Stimulated activated CD4-positive, alpha-beta T cell treated with anti-CD3 and anti-CD28 coated beads, Interleukin-15, amount 100 ng/mL, for 1 hour (primary cell): ENCODE measurements around the gene SRPK1.

Experiments
- DNase-seq, 2 donors: peaks; one replicate each; pipeline ENCODE4 v3.0.0-alpha.2; 2020; ENCODE audit warnings: low read depth in 1 of 2, low spot score in 1 of 2

SRPK1 gene

DNA sequence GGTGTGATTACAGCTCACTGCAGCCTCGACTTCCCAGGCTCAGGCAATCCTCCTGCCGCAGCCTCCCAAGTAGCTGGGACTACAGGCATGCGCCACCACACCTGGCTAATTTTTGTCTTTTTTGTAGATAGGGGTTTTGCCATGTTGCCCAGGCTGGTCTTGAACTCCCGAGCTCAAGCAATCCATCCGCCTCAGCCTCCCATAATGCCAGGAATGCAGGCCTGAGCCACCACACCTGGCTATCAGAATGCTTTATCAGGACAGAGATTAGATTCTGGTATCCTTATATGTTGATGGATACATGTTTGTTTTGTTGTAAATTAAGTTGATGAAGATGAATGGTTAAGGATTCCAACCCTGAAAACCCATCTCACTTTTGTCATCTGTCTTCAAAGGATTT, 91.6 kb downstream of the SRPK1 start:
- DNase-seq = no peak

DNA sequence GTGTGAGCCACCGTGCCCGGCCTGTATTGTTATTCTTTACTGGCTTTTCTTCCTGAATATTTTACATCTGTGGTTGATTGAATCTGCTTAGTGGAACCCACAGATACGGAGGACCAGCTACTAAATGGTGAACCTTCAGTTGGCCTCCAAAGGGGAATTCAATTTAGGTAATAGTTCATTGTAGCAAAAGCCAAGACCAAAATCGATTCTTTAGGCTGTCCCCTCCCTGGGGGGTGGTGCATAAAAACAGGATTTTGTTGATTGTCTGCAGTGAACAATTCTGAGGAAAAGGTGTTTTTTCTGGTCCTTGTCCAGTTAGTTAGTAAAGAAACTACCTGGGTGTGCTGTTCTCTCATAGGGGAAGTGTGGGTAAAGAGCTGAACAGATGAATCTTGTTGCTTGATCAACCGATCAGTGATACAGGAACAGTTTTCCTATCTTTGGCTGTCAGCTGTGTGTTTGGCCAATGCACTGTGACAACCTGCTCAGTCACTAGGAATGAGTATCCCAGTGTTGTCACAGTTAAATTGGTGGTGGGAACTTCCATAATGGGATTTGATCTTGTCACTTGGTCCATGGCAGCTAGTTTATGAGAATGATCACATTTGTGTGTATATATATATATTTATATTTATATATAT, 96.2 kb downstream of the SRPK1 start:
- no peak for DNase-seq

GRCh38 chr6:35823601-35824000, 97.3 kb downstream of the SRPK1 start:
- DNase-seq = no peak

DNA sequence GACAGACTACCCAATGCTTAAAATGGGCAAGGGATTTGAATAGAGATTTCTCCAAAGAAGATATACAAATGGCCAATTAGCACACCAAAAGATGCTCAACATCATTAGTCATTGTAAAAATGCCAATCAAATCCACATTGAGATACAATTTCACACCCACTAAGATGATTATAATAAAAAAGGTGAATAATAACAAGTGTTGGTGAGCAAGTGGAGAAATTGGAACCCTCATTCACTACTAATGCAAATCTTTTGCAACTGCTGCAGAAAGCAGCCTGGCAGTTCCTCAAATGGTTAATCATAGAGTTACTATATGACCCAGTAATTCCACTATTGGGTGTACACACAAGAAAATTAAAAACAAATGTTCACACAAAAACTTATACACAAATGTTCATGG, 103.4 kb downstream of the SRPK1 start:
- DNase-seq = no peak

DNA sequence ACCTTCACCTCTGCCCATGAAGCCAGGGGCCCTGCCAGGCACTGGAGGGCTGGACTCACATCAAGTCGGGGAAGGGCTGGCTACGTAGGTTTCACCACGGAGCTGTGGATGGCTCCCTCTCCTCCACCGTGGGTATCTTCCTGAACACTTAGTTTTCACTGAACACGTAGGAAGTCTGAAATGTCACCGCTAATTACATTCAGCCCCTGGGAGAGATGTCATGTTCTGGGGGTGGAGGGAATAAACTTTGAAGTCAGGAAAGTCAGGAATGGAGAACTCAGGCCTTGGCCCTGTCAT, 109.3 kb downstream of the SRPK1 start:
- no peak for DNase-seq

GRCh38 chr6:35810971-35811698, 109.8 kb downstream of the SRPK1 start:
- no peak for DNase-seq

DNA sequence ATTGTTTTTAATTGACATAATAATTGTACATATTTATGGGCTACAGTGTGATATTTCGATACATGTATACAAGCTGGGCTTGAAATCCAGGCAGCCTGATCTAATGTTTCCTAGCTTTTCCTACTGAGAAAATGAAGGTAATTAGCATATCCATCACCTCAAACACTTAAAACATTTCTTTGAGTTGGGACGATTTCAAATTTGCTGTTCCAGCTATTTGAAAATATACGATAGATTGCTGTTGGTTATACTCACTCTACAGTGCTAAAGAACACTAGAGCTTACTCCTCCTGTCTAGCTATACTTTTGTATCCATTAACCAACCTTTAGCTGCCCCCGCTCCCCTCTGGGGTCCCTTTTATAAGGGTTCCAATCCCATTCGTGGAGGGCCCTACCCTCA, 111.1 kb downstream of the SRPK1 start:
- no peak for DNase-seq

DNA sequence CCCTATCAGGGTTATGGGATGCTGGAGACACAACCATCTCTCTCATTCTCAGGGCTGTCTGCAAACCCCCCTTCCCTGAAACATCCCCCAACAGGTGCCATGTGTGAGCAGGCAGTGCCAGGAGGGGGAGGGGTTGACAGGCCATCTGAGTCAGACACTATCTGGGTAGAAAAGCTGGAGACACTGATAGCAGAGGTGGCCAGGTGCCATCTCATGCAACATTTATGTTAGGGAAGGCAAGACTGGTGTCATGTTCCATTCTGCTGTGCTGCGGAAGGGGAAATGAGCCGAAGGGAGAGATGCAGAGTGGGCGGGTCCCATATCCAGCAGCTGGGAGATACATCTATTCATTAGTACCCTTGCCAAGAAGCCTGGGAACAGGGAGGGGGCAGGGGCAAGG, 112.2 kb downstream of the SRPK1 start:
- DNase-seq = no peak

GRCh38 chr6:35804996-35805736, 115.7 kb downstream of the SRPK1 start, which contains the start of gene LHFPL5:
LHFPL5 (plus strand) TSS chr6:35805352; CDS start chr6:35805671, 319 bp downstream.
- peak in 1 of 2 donors; percentile 40 for DNase-seq

GRCh38 chr6:35801148-35801547, 119.8 kb downstream of the SRPK1 start:
- no peak for DNase-seq

GRCh38 chr6:35798706-35799105, 122.2 kb downstream of the SRPK1 start:
- DNase-seq = no peak

- no peak for DNase-seq
These were observed 122.9 kb downstream of the SRPK1 start for GRCh38 chr6:35797837-35798526.

DNA sequence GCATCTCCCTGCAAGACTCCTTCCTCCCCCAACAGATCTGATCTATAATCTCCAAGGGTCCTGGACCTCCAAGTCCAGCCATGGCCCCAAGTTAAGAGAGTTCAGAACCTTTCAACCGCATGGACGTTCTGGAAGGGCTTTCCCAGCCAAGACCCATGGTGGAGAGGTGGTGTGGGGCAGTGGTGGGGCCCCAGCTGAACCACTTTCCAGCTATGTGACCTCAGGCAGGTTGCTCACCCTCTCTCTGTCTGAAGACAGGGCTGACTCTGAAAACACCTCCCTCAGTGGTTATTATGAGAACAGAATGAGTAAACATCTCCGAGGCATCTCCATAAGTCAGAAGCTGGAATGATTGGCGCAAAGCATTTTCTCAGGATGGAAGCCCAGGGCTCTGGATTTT, 124.7 kb downstream of the SRPK1 start:
- DNase-seq = no peak

GRCh38 chr6:35795453-35796071, 125.3 kb downstream of the SRPK1 start:
- no peak for DNase-seq

DNA sequence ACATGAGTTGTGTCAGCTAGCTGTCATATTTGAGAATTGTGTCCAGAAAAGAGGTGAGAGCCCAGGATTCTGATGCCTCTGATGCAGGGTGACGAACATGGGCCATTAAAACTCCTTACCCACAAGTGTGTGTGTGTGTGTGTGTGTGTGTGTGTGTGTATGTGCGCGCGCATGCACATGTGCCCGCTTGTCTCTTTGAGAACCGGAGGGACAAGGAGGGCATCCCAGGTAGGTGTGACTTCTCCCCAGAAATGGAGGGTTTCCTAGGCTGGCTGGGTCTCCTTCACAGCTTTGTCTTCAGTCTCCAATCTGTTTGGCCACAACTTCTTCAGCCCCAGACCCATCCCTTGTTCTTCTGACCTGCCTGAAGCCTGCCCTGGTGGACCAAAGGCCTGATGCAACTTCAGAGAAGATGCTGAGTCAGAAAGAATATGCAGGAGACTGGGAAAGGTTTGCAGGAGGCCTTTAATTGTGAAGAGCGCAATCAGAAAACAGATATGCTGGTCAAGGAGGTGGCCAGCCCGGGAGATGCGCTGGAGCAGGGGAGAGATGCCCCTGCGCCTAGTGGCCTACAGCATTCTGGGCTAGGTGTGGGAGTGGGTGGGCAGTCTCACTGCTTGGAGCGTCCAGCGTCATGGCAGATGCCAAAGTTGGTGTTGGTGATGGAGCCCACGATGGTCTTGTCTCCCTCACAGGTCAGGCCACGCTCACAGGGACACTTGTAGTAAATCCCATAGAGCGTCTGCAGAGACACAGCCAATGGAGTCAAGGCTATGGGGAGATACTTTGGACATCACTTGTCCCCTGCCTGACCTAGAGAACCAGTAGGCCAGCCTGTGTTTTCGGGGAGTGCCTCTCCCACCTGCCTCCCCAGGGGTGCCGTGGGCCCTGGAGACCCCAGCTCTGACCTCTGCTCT, 126.1 kb downstream of the SRPK1 start:
- no peak for DNase-seq

DNA sequence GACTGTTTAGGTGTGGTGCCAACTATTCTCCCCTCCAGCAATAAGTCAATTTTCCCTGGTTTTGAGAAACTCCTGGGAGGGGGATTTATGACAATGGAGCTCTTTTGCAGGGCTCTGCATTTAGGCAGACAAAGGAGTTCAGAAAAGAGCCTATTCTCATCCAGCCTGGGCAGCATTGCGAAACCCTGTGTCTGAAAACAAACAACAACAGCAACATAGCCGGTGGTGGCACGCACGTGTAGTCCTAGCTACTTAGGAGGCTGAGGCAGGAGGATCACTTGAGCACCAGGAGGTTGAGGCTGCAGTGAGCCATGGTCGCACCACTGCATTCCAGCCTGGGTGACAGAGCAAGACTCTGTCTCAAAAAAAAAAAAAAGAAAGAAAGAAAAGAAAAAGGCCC, 130.2 kb downstream of the SRPK1 start:
- DNase-seq = no peak

DNA sequence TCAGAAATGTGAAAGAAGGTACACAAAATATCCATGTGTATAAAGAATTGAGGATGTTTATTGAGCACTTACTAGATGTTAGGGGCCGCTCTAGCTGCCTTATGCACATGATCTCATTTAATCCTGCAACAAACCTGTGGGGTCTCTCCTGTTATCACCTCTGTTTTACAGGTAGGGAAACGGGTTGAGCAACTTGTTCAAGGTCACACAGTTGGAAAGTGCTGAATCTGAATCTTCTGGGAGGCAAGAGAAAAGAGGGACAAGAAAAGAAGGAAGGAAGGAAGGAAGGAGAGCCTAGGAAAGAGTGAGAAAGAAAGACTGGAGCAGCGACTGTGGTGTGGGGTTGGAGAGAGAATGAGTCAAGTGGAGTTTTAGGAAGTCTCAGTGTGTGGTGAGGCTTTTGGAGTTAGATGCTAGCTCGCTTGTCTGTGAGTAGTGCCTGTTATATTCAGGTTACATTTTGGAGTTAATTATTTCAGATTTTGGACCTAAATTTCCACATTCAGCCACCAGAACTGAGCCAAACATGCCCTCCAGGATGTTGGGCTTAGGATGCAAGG, 132.4 kb downstream of the SRPK1 start:
- no peak for DNase-seq

GRCh38 chr6:35787266-35788218, 133.4 kb downstream of the SRPK1 start:
- DNase-seq = no peak

DNA sequence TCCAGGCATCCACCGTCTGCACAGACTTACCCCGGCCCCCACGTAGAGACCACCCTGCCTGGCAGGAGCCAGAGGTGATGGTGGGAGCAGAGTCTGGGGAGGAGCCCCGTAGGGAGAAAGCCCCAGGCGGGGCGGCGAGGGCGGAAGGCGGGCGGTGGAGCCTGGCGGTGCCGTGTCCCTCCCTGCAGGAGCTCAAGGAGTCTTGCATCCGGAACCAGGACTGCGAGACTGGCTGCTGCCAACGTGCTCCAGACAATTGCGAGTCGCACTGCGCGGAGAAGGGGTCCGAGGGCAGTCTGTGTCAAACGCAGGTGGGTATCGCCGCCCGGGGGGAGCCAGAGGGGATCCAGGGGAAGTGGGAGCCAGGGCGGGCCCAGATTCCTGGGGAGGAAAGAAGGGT, 134.1 kb downstream of the SRPK1 start:
- DNase-seq = no peak
